ENCODE measurements around the gene NASP.

- TF ChIP-seq CTCF (IDR thresholded peaks at IDR 0.05): no peak
- TF ChIP-seq POLR2A (IDR thresholded peaks at IDR 0.05): no peak
- TF ChIP-seq EP300 (IDR thresholded peaks at IDR 0.05): no peak
These were observed 38.1 kb upstream of the NASP start for GRCh38 chr1:45545553-45546310.

Data from ovary (tissue), 3 donors.